CD4-positive, alpha-beta memory T cell (primary cell): Measurements from ENCODE around the gene SHISAL2A. TPM values are rescaled to one million over a fixed set of nuclear protein-coding genes. Genes with fewer than 3 reads are reported as not detected.
"Not testable (repeated sequence)": the region's sequence is repeated elsewhere in the genome, so short reads cannot be mapped to it uniquely, and the experiment has no call there.

Experiments used
- CTCF ChIA-PET: fragments of 350-600 bp; sonication (Branson Sonifier 250); formaldehyde crosslinking; loops from one replicate; lab custom pipeline; 2021; ENCODE audit warnings: inconsistent platforms; ENCODE audit not compliant: partially characterized antibody; lab: Charles Lee
- POLR2A ChIA-PET: fragments of 350-600 bp; sonication (Branson Sonifier 250); formaldehyde crosslinking; loops from one replicate; lab custom pipeline; 2021; ENCODE audit not compliant: partially characterized antibody; lab: Charles Lee
- DNase-seq, 5 donors: peaks; one replicate each; pipeline versions ENCODE4 v3.0.0 to v3.0.0-alpha.2; 2020 to 2022; ENCODE audit warnings: mixed read lengths in 1 of 5
- H3K27ac ChIP-seq: one replicate; pipeline ENCODE4 v1.7.0; 2013; ENCODE audit warnings: low read depth, low read length
- H3K27me3 ChIP-seq: 2 replicates; pipeline ENCODE4 v1.7.0; 2013; ENCODE audit warnings: mild to moderate bottlenecking, low read length, moderate library complexity; ENCODE audit not compliant: insufficient read depth
- H3K36me3 ChIP-seq: 2 replicates; pipeline ENCODE4 v1.7.0; 2013; ENCODE audit warnings: mild to moderate bottlenecking, low read length, moderate library complexity; ENCODE audit not compliant: insufficient read depth
- H3K4me1 ChIP-seq: 2 replicates; pipeline ENCODE4 v1.7.0; 2013; ENCODE audit warnings: mild to moderate bottlenecking, low read length, moderate library complexity; ENCODE audit not compliant: insufficient read depth
- H3K4me3 ChIP-seq, 2 donors: one replicate each; pipeline ENCODE4 v1.7.0; 2013; ENCODE audit warnings: low read length in 2 of 2, mild to moderate bottlenecking in 1 of 2
- H3K9me3 ChIP-seq, 2 donors: one replicate each; pipeline ENCODE4 v1.7.0; 2013; ENCODE audit warnings: low read length in 2 of 2, control low read depth in 1 of 2; ENCODE audit not compliant: control insufficient read depth in 1 of 2
- H3K27ac Mint-ChIP-seq, 7 donors: one replicate each; pipeline ENCODE4 v1.8.0; 2020 to 2021; ENCODE audit warnings: mixed read lengths in 7 of 7, mild to moderate bottlenecking in 6 of 7, inconsistent platforms in 3 of 7, moderate library complexity in 3 of 7
- H3K27me3 Mint-ChIP-seq, 2 donors: one replicate each; pipeline ENCODE4 v1.8.0; 2020 to 2021; ENCODE audit warnings: mixed read lengths in 2 of 2
- H3K36me3 Mint-ChIP-seq, 2 donors: one replicate each; pipeline ENCODE4 v1.8.0; 2020 to 2021; ENCODE audit warnings: mixed read lengths in 2 of 2, inconsistent platforms in 1 of 2, mild to moderate bottlenecking in 1 of 2
- H3K4me1 Mint-ChIP-seq, 4 donors: one replicate each; pipeline ENCODE4 v1.8.0; 2020 to 2021; ENCODE audit warnings: mixed read lengths in 4 of 4, mild to moderate bottlenecking in 1 of 4
- H3K4me3 Mint-ChIP-seq, 8 donors: one replicate each; pipeline ENCODE4 v1.8.0; 2020 to 2021; ENCODE audit warnings: mixed read lengths in 8 of 8, mild to moderate bottlenecking in 7 of 8, moderate library complexity in 6 of 8, inconsistent platforms in 3 of 8
- H3K9me3 Mint-ChIP-seq, 8 donors: one replicate each; pipeline ENCODE4 v1.8.0; 2020 to 2021; ENCODE audit warnings: mixed read lengths in 8 of 8, mild to moderate bottlenecking in 5 of 8, inconsistent platforms in 3 of 8, moderate library complexity in 1 of 8
- intact Hi-C: fragments of 100-400 bp; cut with micrococcal nuclease; formaldehyde crosslinking; loops from one replicate; pipeline ENCODE4 v1.15.1; 2023
- polyA plus RNA-seq, 2 donors: library from polyadenylated mRNA; unstranded; fragments of 300-500 nt; fragmentation: Illumina TruSeq; gene quantifications; one replicate each; pipeline ENCODE4 v1.2.3, GENCODE V29; 2021
- total RNA-seq, 2 experiments: library from RNA; stranded (reverse); gene quantifications; one replicate each; pipeline ENCODE4 v1.2.3, GENCODE V29; 2021

Gene SHISAL2A
- total and polyA plus RNA-seq, 4 experiments from 2014 or later = 3.2 to 75.6 (median 36.6) TPM

GRCh38 chr1:52684545-52684944, 51.6 kb downstream of the SHISAL2A start:
- CTCF ChIA-PET = interaction anchor here (0.7 to 2.9 kb wide), 5 partner anchors 16 to 545 kb away, joined by 3 to 21 read pairs (median 4); no protein-coding TSS in a partner anchor
- no peak for DNase-seq
- H3K9me3 Mint-ChIP-seq = no peaks in the 10 kb centered on the region
- peak overlapping the region in 4 of 7 donors; percentile 5 to 75 (median 40) for H3K27ac Mint-ChIP-seq
- H3K4me1 Mint-ChIP-seq = peaks cover 5 to 23% (median 7%) of the 10 kb centered on the region in 4 donors
- peaks cover 14 to 20% of the 10 kb centered on the region in 2 donors for H3K36me3 Mint-ChIP-seq
- Histone ChIP-seq H3K9me3 (no peaks in the 10 kb centered on the region), H3K36me3 (no peaks in the 10 kb centered on the region), H3K27me3 (no peaks in the 10 kb centered on the region), H3K27ac (no peak overlapping the region), H3K4me3 (no peak overlapping the region), H3K4me1 (peaks cover 8% of the 10 kb centered on the region)
- no peaks in the 10 kb centered on the region for H3K27me3 Mint-ChIP-seq
- H3K4me3 Mint-ChIP-seq = no peak overlapping the region
- intact Hi-C loops = loop anchor here (10.0 kb wide), 1 partner anchor 80 kb away; the partner anchor contains the start of gene GPX7
- POLR2A ChIA-PET = interaction anchor here (1.4 kb wide), 1 partner anchor 47 kb away, joined by 3 read pairs; no protein-coding TSS in a partner anchor

- DNase-seq = peak; percentile 80 to 84 (median 81)
- H3K27ac ChIP-seq, H3K4me1 ChIP-seq, H3K36me3 ChIP-seq, H3K9me3 ChIP-seq, H3K4me3 ChIP-seq, H3K9me3 Mint-ChIP-seq, H3K27me3 Mint-ChIP-seq, H3K27me3 ChIP-seq: not testable (repeated sequence)
- ChIA-PET CTCF (interaction anchor here (0.6 to 2.9 kb wide), 32 partner anchors 10 to 563 kb away, joined by 3 to 21 read pairs (median 4); partner anchors contain the start of genes CC2D1B, ORC1, PRPF38A and TUT4), POLR2A (interaction anchor here (0.7 to 1.7 kb wide), 13 partner anchors 11 to 321 kb away, joined by 3 to 7 read pairs (median 3); partner anchors contain the start of genes ORC1, PRPF38A, SHISAL2A and TUT4)
- Mint-ChIP-seq H3K4me1 (peaks cover 5 to 23% (median 7%) of the 10 kb centered on the region in 4 donors), H3K4me3 (peak overlapping the region in 3 of 8 donors; percentile 26 to 49 (median 49)), H3K36me3 (peaks cover 13 to 20% of the 10 kb centered on the region in 2 donors), H3K27ac (peak overlapping the region; percentile 12 to 85 (median 81))
- intact Hi-C loops = loop anchor here (1.0 to 10.0 kb wide), 9 partner anchors 49 to 559 kb away; partner anchors contain the start of genes CC2D1B, GPX7, ORC1 and PRPF38A
These were observed 53.3 kb downstream of the SHISAL2A start for GRCh38 chr1:52686261-52686751.

- ChIA-PET CTCF (interaction anchor here (0.7 to 2.9 kb wide), 22 partner anchors 9 to 321 kb away, joined by 3 to 21 read pairs (median 4); partner anchors contain the start of genes CC2D1B, ORC1, PRPF38A and TUT4), POLR2A (interaction anchor here (0.7 to 1.2 kb wide), 10 partner anchors 16 to 322 kb away, joined by 3 to 7 read pairs (median 3); partner anchors contain the start of genes ORC1, PRPF38A and SHISAL2A)
- Histone ChIP-seq H3K36me3 (peaks cover 2% of the 10 kb centered on the region), H3K9me3 (no peaks in the 10 kb centered on the region), H3K4me3 (no peak overlapping the region), H3K4me1 (peaks cover 8% of the 10 kb centered on the region), H3K27ac (no peak overlapping the region), H3K27me3 (no peaks in the 10 kb centered on the region)
- Mint-ChIP-seq H3K36me3 (peaks cover 13 to 23% of the 10 kb centered on the region in 2 donors), H3K9me3 (no peaks in the 10 kb centered on the region), H3K4me3 (no peak overlapping the region), H3K27ac (peak overlapping the region in 1 of 7 donors; percentile 31), H3K4me1 (peaks cover 5 to 23% (median 7%) of the 10 kb centered on the region in 4 donors), H3K27me3 (no peaks in the 10 kb centered on the region)
- DNase-seq = no peak
- intact Hi-C loops = loop anchor here (1.0 to 10.0 kb wide), 9 partner anchors 50 to 560 kb away; partner anchors contain the start of genes CC2D1B, GPX7, ORC1 and PRPF38A
These were observed 53.9 kb downstream of the SHISAL2A start for GRCh38 chr1:52686830-52687229.

GRCh38 chr1:52691821-52692220, 58.9 kb downstream of the SHISAL2A start:
- CTCF ChIA-PET = interaction anchor here (1.1 kb wide), 1 partner anchor 12 kb away, joined by 3 read pairs; no protein-coding TSS in a partner anchor
- Histone ChIP-seq H3K27me3 (no peaks in the 10 kb centered on the region), H3K36me3 (peaks cover 6% of the 10 kb centered on the region), H3K4me1 (no peaks in the 10 kb centered on the region), H3K27ac (no peak overlapping the region), H3K9me3 (no peaks in the 10 kb centered on the region), H3K4me3 (no peak overlapping the region)
- peaks cover 0 to 16% (median 4%) of the 10 kb centered on the region in 4 donors for H3K4me1 Mint-ChIP-seq
- DNase-seq = no peak
- POLR2A ChIA-PET = interaction anchor here (0.9 to 1.1 kb wide), 2 partner anchors 7 to 139 kb away, joined by 3 to 4 read pairs; partner anchors contain the start of gene TUT4
- no peaks in the 10 kb centered on the region for H3K9me3 Mint-ChIP-seq
- intact Hi-C loops = no loop called here
- H3K27me3 Mint-ChIP-seq = no peaks in the 10 kb centered on the region
- H3K27ac Mint-ChIP-seq = peak overlapping the region in 2 of 7 donors; percentile 26 to 75
- peaks cover 12 to 23% of the 10 kb centered on the region in 2 donors for H3K36me3 Mint-ChIP-seq
- no peak overlapping the region for H3K4me3 Mint-ChIP-seq

GRCh38 chr1:52692697-52693096, 59.7 kb downstream of the SHISAL2A start:
- DNase-seq = no peak
- Mint-ChIP-seq H3K27ac (no peak overlapping the region), H3K36me3 (peaks cover 12 to 14% of the 10 kb centered on the region in 2 donors), H3K4me1 (peaks cover 2 to 18% (median 9%) of the 10 kb centered on the region in 4 donors), H3K27me3 (no peaks in the 10 kb centered on the region), H3K9me3 (peaks cover 0 to 2% (median 0%) of the 10 kb centered on the region in 8 donors), H3K4me3 (no peak overlapping the region)
- Histone ChIP-seq H3K9me3 (no peaks in the 10 kb centered on the region), H3K27ac (no peak overlapping the region), H3K27me3 (no peaks in the 10 kb centered on the region), H3K4me1 (peaks cover 4% of the 10 kb centered on the region), H3K4me3 (no peak overlapping the region), H3K36me3 (peaks cover 6% of the 10 kb centered on the region)
- POLR2A ChIA-PET = interaction anchor here (0.9 kb wide), 1 partner anchor 140 kb away, joined by 3 read pairs; the partner anchor contains the start of gene TUT4
- CTCF ChIA-PET = interaction anchor here (0.7 kb wide), 1 partner anchor 60 kb away, joined by 3 read pairs; the partner anchor contains the start of gene SHISAL2A
- intact Hi-C loops = no loop called here

GRCh38 chr1:52693351-52693750, 60.4 kb downstream of the SHISAL2A start:
- intact Hi-C loops, H3K27me3 ChIP-seq, H3K9me3 ChIP-seq, H3K36me3 ChIP-seq, H3K27ac Mint-ChIP-seq, H3K27ac ChIP-seq, H3K27me3 Mint-ChIP-seq, H3K4me3 ChIP-seq, H3K4me1 ChIP-seq, DNase-seq, POLR2A ChIA-PET, H3K9me3 Mint-ChIP-seq, H3K4me3 Mint-ChIP-seq: not testable (repeated sequence)
- CTCF ChIA-PET = interaction anchor here (0.7 kb wide), 1 partner anchor 60 kb away, joined by 3 read pairs; the partner anchor contains the start of gene SHISAL2A
- H3K36me3 Mint-ChIP-seq = peaks cover 12 to 14% of the 10 kb centered on the region in 2 donors
- H3K4me1 Mint-ChIP-seq = peaks cover 3 to 20% (median 12%) of the 10 kb centered on the region in 4 donors

GRCh38 chr1:52693843-52694242, 60.9 kb downstream of the SHISAL2A start:
- Mint-ChIP-seq H3K27ac (no peak overlapping the region), H3K9me3 (peaks cover 0 to 2% (median 0%) of the 10 kb centered on the region in 8 donors), H3K4me3 (peak overlapping the region in 1 of 8 donors; percentile 48), H3K4me1 (peaks cover 6 to 25% (median 16%) of the 10 kb centered on the region in 4 donors), H3K27me3 (no peaks in the 10 kb centered on the region), H3K36me3 (peaks cover 12 to 14% of the 10 kb centered on the region in 2 donors)
- Histone ChIP-seq H3K4me3 (no peak overlapping the region), H3K9me3 (no peaks in the 10 kb centered on the region), H3K27ac (no peak overlapping the region), H3K27me3 (no peaks in the 10 kb centered on the region), H3K4me1 (peaks cover 9% of the 10 kb centered on the region), H3K36me3 (peaks cover 6% of the 10 kb centered on the region)
- no peak for DNase-seq
- intact Hi-C loops = no loop called here
- CTCF ChIA-PET = no interaction called here
- POLR2A ChIA-PET = no interaction called here
